K562 (cell line): ENCODE measurements around the gene MYB. TPM values are rescaled to one million over a fixed set of nuclear protein-coding genes. Genes with fewer than 3 reads are reported as not detected.

Source experiments
- ATAC-seq: fragments of 200-7000 bp; cut with Tn5 transposase; 3 replicates; pipeline ENCODE4 v1.9.1; 2020; ENCODE audit warnings: moderate library complexity
- BruUV-seq: library from RNA; stranded (reverse); fragments of 400-500 nt; replicated peaks from 2 replicates; lab custom pipeline; 2021; lab: Mats Ljungman, UMichigan
- CTCF ChIA-PET: fragments of 300-600 bp; formaldehyde crosslinking; extraction: SDS; loops from one replicate; lab custom pipeline; 2021; ENCODE audit warnings: low intra/inter-chr PET ratio; lab: Yijun Ruan, JAX
- POLR2A ChIA-PET: fragments of 300-600, 350-650 bp; sonication (Branson Sonifier 250); formaldehyde crosslinking; extraction: SDS; loops from one replicate; lab custom pipeline; 2021; ENCODE audit warnings: antibody characterized with exemption, inconsistent platforms; lab: Yijun Ruan, JAX
- DNase-seq, 4 experiments: peaks; one replicate each; pipeline versions ENCODE4 v3.0.0 to v3.0.0-alpha.2; 2011 to 2018; ENCODE audit warnings: low spot score in 3 of 4, mixed read lengths in 3 of 4; ENCODE audit errors: extremely low read depth in 1 of 4
- FAIRE-seq: peaks from 2 replicates; lab custom pipeline; 2011; peaks lifted over from hg19 to GRCh38; lab: Jason Lieb, UNC
- H2AFZ ChIP-seq: 2 replicates; pipeline ENCODE4 v1.6.0; 2011; ENCODE audit warnings: low read depth, low read length, control low read depth, inconsistent platforms
- H3K27ac ChIP-seq: fragments of 200-600 bp; 3 replicates; pipeline ENCODE4 v1.8.0; 2011; ENCODE audit warnings: low read depth, mild to moderate bottlenecking, control low read depth, inconsistent platforms, low read length, moderate library complexity, mixed read lengths; ENCODE audit errors: extremely low read depth
- H3K27me3 ChIP-seq, 2 experiments: fragments of 300-600 bp in 1 of 2; 2 replicates in 1 of 2; 3 replicates in 1 of 2; pipeline versions ENCODE4 v1.6.0 to v1.8.0; 2011; ENCODE audit warnings: inconsistent platforms in 2 of 2, low read length in 2 of 2, mild to moderate bottlenecking in 1 of 2, mixed read lengths in 1 of 2, moderate library complexity in 1 of 2; ENCODE audit not compliant: control insufficient read depth in 2 of 2, insufficient read depth in 2 of 2
- H3K36me3 ChIP-seq: fragments of 300-600 bp; 3 replicates; pipeline ENCODE4 v1.8.0; 2011; ENCODE audit warnings: mild to moderate bottlenecking, low read length, inconsistent platforms; ENCODE audit not compliant: control insufficient read depth, insufficient read depth
- H3K4me1 ChIP-seq, 2 experiments: fragments of 200-600 bp in 1 of 2; replicated peaks in 1 of 2; 2 replicates in 1 of 2; 3 replicates in 1 of 2; pipeline versions ENCODE4 v1.5.1 to v1.8.0; 2011; ENCODE audit warnings: inconsistent platforms in 2 of 2, low read length in 2 of 2, mild to moderate bottlenecking in 1 of 2, mixed read lengths in 1 of 2, moderate library complexity in 1 of 2; ENCODE audit not compliant: control insufficient read depth in 2 of 2, insufficient read depth in 2 of 2
- H3K4me2 ChIP-seq: 2 replicates; pipeline ENCODE4 v1.6.1; 2011; ENCODE audit warnings: low read length, control low read depth, inconsistent platforms, mixed read lengths; ENCODE audit not compliant: insufficient read depth
- H3K4me3 ChIP-seq: fragments of 200-600 bp; sonication (generic), shearing (Covaris generic); 2 replicates; pipeline ENCODE4 v1.5.1; 2016; ENCODE audit warnings: control low read depth, inconsistent platforms
- H3K79me2 ChIP-seq: fragments of 200-600 bp; 3 replicates; pipeline ENCODE4 v1.8.0; 2011; ENCODE audit warnings: low read length, inconsistent platforms; ENCODE audit not compliant: control insufficient read depth, insufficient read depth
- H3K9ac ChIP-seq, 2 experiments: 2 replicates each; pipeline versions ENCODE4 v1.6.0 to v1.6.1; 2011; ENCODE audit warnings: low read depth in 2 of 2, low read length in 2 of 2, control low read depth in 1 of 2, inconsistent platforms in 1 of 2, mild to moderate bottlenecking in 1 of 2, mixed read lengths in 1 of 2; ENCODE audit not compliant: insufficient read depth in 1 of 2
- H3K9me1 ChIP-seq: one replicate; pipeline ENCODE4 v1.6.0; 2011; ENCODE audit warnings: inconsistent platforms, mild to moderate bottlenecking, low read length, moderate library complexity; ENCODE audit not compliant: control insufficient read depth, insufficient read depth
- H3K9me3 ChIP-seq: replicated peaks from 2 replicates; pipeline ENCODE4 v1.5.1; 2011; ENCODE audit warnings: low read depth, low read length, inconsistent platforms; ENCODE audit not compliant: control insufficient read depth, insufficient read depth
- H4K20me1 ChIP-seq: replicated peaks from 2 replicates; pipeline ENCODE4 v1.6.1; 2011; ENCODE audit warnings: low read length, inconsistent platforms, mixed read lengths; ENCODE audit not compliant: control insufficient read depth, insufficient read depth
- ARID1B ChIP-seq: fragments of 450-650 bp; IDR thresholded peaks from 2 replicates; pipeline ENCODE4 v1.6.1; 2016; ENCODE audit warnings: antibody characterized with exemption, mild to moderate bottlenecking, inconsistent platforms
- BRCA1 ChIP-seq, 2 experiments: fragments of 450-650 bp in 1 of 2; sonication (generic) in 1 of 2; formaldehyde crosslinking in 1 of 2; IDR thresholded peaks; 2 replicates each; pipeline versions ENCODE4 v1.5.0 to v1.6.1; 2017 to 2020; ENCODE audit warnings: mild to moderate bottlenecking in 1 of 2, missing genetic modification reagents in 1 of 2
- CTBP1 ChIP-seq: fragments of 450-650 bp; IDR thresholded peaks from 2 replicates; pipeline ENCODE4 v1.6.1; 2016; ENCODE audit warnings: borderline replicate concordance
- EHMT2 ChIP-seq: fragments of 450-650 bp; IDR thresholded peaks from 2 replicates; pipeline ENCODE4 v1.6.1; 2018; ENCODE audit warnings: antibody characterized with exemption
- GTF2F1 ChIP-seq: IDR thresholded peaks from 2 replicates; pipeline ENCODE4 v1.6.1; 2011; ENCODE audit warnings: low read depth, low read length, improper control_type of control experiment
- HMG20B ChIP-seq: fragments of 250-450 bp; sonication (Bioruptor Pico); IDR thresholded peaks from 2 replicates; pipeline ENCODE4 v1.5.0; 2021; ENCODE audit warnings: mild to moderate bottlenecking
- MECOM ChIP-seq: fragments of 250-450 bp; sonication (Bioruptor Pico); IDR thresholded peaks from 2 replicates; pipeline ENCODE4 v1.8.0; 2022; ENCODE audit warnings: inconsistent platforms
- SMARCB1 ChIP-seq: IDR thresholded peaks from 2 replicates; pipeline ENCODE4 v1.6.1; 2011; ENCODE audit warnings: improper control_type of control experiment, low read depth; ENCODE audit not compliant: insufficient read length
- ZFP91 ChIP-seq: sonication (generic); formaldehyde crosslinking; IDR thresholded peaks from 2 replicates; pipeline ENCODE4 v1.8.0; 2022; ENCODE audit warnings: mild to moderate bottlenecking, missing genetic modification reagents
- ZNF146 ChIP-seq: IDR thresholded peaks from one replicate; pipeline ENCODE4 v1.6.1; 2018; ENCODE audit warnings: missing compliant biosample characterization; ENCODE audit not compliant: unreplicated experiment
- ZNF41 ChIP-seq: fragments of 250-450 bp; sonication (Bioruptor Pico); conservative IDR thresholded peaks from 2 replicates; pipeline ENCODE4 v1.4.0; 2020; ENCODE audit warnings: mild to moderate bottlenecking
- ZNF707 ChIP-seq: fragments of 250-450 bp; sonication (Bioruptor Pico); conservative IDR thresholded peaks from 2 replicates; pipeline ENCODE4 v1.8.0; 2022; ENCODE audit warnings: inconsistent platforms, mild to moderate bottlenecking, moderate library complexity
- WGBS: fragments of 100-300 bp; shearing (Covaris generic); methylation state at CpG from one replicate; pipeline ENCODE4 v1.1.6; 2016; ENCODE audit warnings: low coverage, mixed read lengths; ENCODE audit not compliant: insufficient coverage; ENCODE audit errors: missing lambda C conversion rate; 5-methylcytosine and 5-hydroxymethylcytosine counted together
- in situ Hi-C: fragments of 300-500 bp; cut with MboI; formaldehyde crosslinking; loops from 4 replicates; pipeline ENCODE4 v1.15.0; 2018; ENCODE audit warnings: inconsistent platforms, mixed read lengths
- intact Hi-C: fragments of 100-400 bp; cut with micrococcal nuclease; formaldehyde crosslinking; loops from 2 replicates; pipeline ENCODE4 v1.14.2; 2022
- polyA plus RNA-seq, 8 experiments: library from polyadenylated mRNA; depleted of rRNA in 4 of 8; stranded (reverse) in 5 of 8; unstranded in 3 of 8; fragments of >200 nt; fragmentation: Nextera tagmentation in 2 of 8; fragmentation: Illumina TruSeq in 1 of 8; extraction: Ambion mirVana in 2 of 8; extraction: Trizol in 1 of 8; gene quantifications; 2 replicates each; pipeline versions ENCODE4 v1.2.1 to v1.2.3, GENCODE V29; 2011 to 2014; ENCODE audit warnings: inconsistent platforms in 1 of 8, missing spikeins in 1 of 8
- total RNA-seq, 7 experiments: library from RNA; depleted of rRNA in 6 of 7; stranded (reverse); fragments of >200 nt in 6 of 7; fragmentation: Illumina TruSeq in 2 of 7; extraction: Trizol in 2 of 7; gene quantifications; 2 replicates each; pipeline versions ENCODE4 v1.2.1 to v1.2.3, GENCODE V29; 2011 to 2021; ENCODE audit warnings: low replicate concordance in 1 of 7
- TF ChIP-seq, protein P1 (sequence below): fragments of 250-450 bp; sonication (Bioruptor Pico); IDR thresholded peaks from 2 replicates; pipeline ENCODE4 v1.4.0; 2020; ENCODE audit warnings: mild to moderate bottlenecking, moderate library complexity
- TF ChIP-seq, protein P2 (sequence below): fragments of 450-650 bp; IDR thresholded peaks from 2 replicates; pipeline ENCODE4 v1.6.1; 2016
- TF ChIP-seq, protein P3 (sequence below): sonication (generic); formaldehyde crosslinking; IDR thresholded peaks from 2 replicates; pipeline ENCODE4 v1.8.0; 2022; ENCODE audit warnings: mild to moderate bottlenecking, missing genetic modification reagents

Gene MYB
- total and polyA plus RNA-seq, 9 of the 15 experiments (the other 6 are each of a cell fraction or from before 2014, with no cell fraction given), result 35.8 to 218 (median 140) TPM

DNA sequence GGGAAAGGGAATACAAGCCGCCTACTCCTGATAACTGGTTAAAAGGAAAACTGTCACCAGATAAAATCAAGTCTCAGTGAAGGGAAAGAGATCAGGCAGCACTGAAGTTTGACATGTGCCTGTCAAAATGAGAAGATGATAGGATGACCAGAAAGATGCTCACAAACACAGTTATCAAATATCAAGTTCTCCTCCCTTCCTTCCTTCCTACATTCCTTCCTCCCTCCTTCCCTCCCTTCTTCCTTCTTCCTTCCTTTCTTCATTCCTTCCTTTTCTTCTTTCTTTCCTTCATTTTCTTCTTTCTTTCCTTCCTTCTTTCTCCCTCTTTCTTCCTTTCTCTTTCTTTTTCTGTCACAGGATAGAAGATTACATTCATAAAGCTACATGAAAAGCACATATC lies 55.2 kb downstream of the MYB start:
- Histone ChIP-seq H3K27me3 (no peaks in the 10 kb centered on the region), H3K27ac (no peak overlapping the region), H3K9me3 (no peaks in the 10 kb centered on the region), H3K4me2 (no peak overlapping the region), H3K4me3 (no peak overlapping the region), H3K9ac (no peak overlapping the region), H3K9me1 (no peaks in the 10 kb centered on the region), H3K36me3 (no peaks in the 10 kb centered on the region), H4K20me1 (no peaks in the 10 kb centered on the region), H3K4me1 (peaks cover 13 to 34% of the 10 kb centered on the region in 2 experiments; a peak in 4 of 5 replicates), H3K79me2 (no peaks in the 10 kb centered on the region), H2AFZ (peak overlapping the region; percentile 84; the same call in 1 of the 2 replicates)
- no TSS peak for BruUV-seq
- no peak for FAIRE-seq
- ChIA-PET POLR2A (interaction anchor here (0.6 kb wide), 1 partner anchor 85 kb away, joined by 3 read pairs; no protein-coding TSS in a partner anchor), CTCF (no interaction called here)
- DNase-seq, result no peak
- WGBS, result 17% methylated on average over 1 of the region's 1 CpG
- no peak for ATAC-seq
- intact Hi-C loops (no loop called here), in situ Hi-C loops (no loop called here)
- TF ChIP-seq BRCA1 (IDR thresholded peaks at IDR 0.05) (no peak), BRCA1 (CRISPR knock-in tag; IDR thresholded peaks at IDR 0.05) (no peak), ZNF707 (CRISPR knock-in tag) (no peak), HMG20B (CRISPR knock-in tag) (no peak), ARID1B (peak; percentile 18; the same call in 1 of the 2 replicates), ZNF41 (CRISPR knock-in tag) (no peak), MECOM (CRISPR knock-in tag) (peak; percentile 85), EHMT2 (0 out of 2 replicates have a peak, but pooled peaks have one; percentile 34), CTBP1 (0 out of 2 replicates have a peak, but pooled peaks have one; percentile 28), SMARCB1 (no peak), GTF2F1 (no peak), ZFP91 (no peak), ZNF146 (CRISPR knock-in tag) (no peak)
- TF ChIP-seq, protein P1, sequence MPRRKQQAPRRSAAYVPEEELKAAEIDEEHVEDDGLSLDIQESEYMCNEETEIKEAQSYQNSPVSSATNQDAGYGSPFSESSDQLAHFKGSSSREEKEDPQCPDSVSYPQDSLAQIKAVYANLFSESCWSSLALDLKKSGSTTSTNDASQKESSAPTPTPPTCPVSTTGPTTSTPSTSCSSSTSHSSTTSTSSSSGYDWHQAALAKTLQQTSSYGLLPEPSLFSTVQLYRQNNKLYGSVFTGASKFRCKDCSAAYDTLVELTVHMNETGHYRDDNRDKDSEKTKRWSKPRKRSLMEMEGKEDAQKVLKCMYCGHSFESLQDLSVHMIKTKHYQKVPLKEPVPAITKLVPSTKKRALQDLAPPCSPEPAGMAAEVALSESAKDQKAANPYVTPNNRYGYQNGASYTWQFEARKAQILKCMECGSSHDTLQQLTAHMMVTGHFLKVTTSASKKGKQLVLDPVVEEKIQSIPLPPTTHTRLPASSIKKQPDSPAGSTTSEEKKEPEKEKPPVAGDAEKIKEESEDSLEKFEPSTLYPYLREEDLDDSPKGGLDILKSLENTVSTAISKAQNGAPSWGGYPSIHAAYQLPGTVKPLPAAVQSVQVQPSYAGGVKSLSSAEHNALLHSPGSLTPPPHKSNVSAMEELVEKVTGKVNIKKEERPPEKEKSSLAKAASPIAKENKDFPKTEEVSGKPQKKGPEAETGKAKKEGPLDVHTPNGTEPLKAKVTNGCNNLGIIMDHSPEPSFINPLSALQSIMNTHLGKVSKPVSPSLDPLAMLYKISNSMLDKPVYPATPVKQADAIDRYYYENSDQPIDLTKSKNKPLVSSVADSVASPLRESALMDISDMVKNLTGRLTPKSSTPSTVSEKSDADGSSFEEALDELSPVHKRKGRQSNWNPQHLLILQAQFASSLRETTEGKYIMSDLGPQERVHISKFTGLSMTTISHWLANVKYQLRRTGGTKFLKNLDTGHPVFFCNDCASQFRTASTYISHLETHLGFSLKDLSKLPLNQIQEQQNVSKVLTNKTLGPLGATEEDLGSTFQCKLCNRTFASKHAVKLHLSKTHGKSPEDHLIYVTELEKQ (CRISPR knock-in tag), result no peak
- TF ChIP-seq, protein P2, sequence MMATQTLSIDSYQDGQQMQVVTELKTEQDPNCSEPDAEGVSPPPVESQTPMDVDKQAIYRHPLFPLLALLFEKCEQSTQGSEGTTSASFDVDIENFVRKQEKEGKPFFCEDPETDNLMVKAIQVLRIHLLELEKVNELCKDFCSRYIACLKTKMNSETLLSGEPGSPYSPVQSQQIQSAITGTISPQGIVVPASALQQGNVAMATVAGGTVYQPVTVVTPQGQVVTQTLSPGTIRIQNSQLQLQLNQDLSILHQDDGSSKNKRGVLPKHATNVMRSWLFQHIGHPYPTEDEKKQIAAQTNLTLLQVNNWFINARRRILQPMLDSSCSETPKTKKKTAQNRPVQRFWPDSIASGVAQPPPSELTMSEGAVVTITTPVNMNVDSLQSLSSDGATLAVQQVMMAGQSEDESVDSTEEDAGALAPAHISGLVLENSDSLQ, result peak; percentile 94
- TF ChIP-seq, protein P3, sequence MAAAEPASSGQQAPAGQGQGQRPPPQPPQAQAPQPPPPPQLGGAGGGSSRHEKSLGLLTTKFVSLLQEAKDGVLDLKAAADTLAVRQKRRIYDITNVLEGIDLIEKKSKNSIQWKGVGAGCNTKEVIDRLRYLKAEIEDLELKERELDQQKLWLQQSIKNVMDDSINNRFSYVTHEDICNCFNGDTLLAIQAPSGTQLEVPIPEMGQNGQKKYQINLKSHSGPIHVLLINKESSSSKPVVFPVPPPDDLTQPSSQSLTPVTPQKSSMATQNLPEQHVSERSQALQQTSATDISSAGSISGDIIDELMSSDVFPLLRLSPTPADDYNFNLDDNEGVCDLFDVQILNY, result no peak
